Skeletal muscle tissue (tissue), 4 donors: ENCODE measurements around the gene TFB2M. TPM values are rescaled to one million over a fixed set of nuclear protein-coding genes. Genes with fewer than 3 reads are reported as not detected.

ENCODE experiments used
- H3K27ac ChIP-seq: one replicate; pipeline ENCODE4 v1.7.0; 2013; ENCODE audit warnings: mild to moderate bottlenecking, low read depth, low read length, inconsistent platforms
- H3K27me3 ChIP-seq, 3 donors: one replicate each; pipeline ENCODE4 v1.7.0; 2013; ENCODE audit warnings: low read length in 3 of 3; ENCODE audit not compliant: control insufficient read depth in 3 of 3, insufficient read depth in 3 of 3
- H3K36me3 ChIP-seq, 3 donors: one replicate each; pipeline ENCODE4 v1.7.0; 2013; ENCODE audit warnings: low read length in 3 of 3; ENCODE audit not compliant: control insufficient read depth in 3 of 3, insufficient read depth in 3 of 3
- H3K4me1 ChIP-seq, 3 donors: one replicate each; pipeline ENCODE4 v1.7.0; 2013; ENCODE audit warnings: low read length in 3 of 3, mild to moderate bottlenecking in 3 of 3; ENCODE audit not compliant: control insufficient read depth in 3 of 3, insufficient read depth in 3 of 3
- H3K4me3 ChIP-seq, 3 donors: one replicate each; pipeline ENCODE4 v1.7.0; 2013; ENCODE audit warnings: low read length in 3 of 3
- H3K9ac ChIP-seq, 3 donors: one replicate each; pipeline ENCODE4 v1.7.0; 2013; ENCODE audit warnings: low read length in 3 of 3, mild to moderate bottlenecking in 3 of 3, moderate library complexity in 2 of 3, low read depth in 1 of 3
- H3K9me3 ChIP-seq, 3 donors: one replicate each; pipeline ENCODE4 v1.7.0; 2013; ENCODE audit warnings: low read length in 3 of 3; ENCODE audit not compliant: control insufficient read depth in 3 of 3
- total RNA-seq: library from RNA; depleted of rRNA; stranded (reverse); fragments of >200 nt; gene quantifications from one replicate; pipeline ENCODE4 v1.2.3, GENCODE V29; 2014
- donor health status: Osteomylitis.

Gene TFB2M
- total RNA-seq, 1 donor from 2014 or later, result 21.4 TPM

- no peaks in the 10 kb centered on the region for H3K36me3 ChIP-seq
- no peak overlapping the region for H3K4me3 ChIP-seq
- no peak overlapping the region for H3K27ac ChIP-seq
Measured at GRCh38 chr1:246519514-246519913, 46.5 kb downstream of the TFB2M start.

GRCh38 chr1:246518456-246519205, 47.4 kb downstream of the TFB2M start:
- H3K36me3 ChIP-seq, result no peaks in the 10 kb centered on the region
- no peak overlapping the region for H3K9ac ChIP-seq
- no peak overlapping the region for H3K27ac ChIP-seq
- no peaks in the 10 kb centered on the region for H3K27me3 ChIP-seq
- H3K4me3 ChIP-seq, result no peak overlapping the region
- no peaks in the 10 kb centered on the region for H3K4me1 ChIP-seq
- H3K9me3 ChIP-seq, result peaks cover 0 to 12% (median 3%) of the 10 kb centered on the region in 3 donors

More at GRCh38 chr1:246519514-246519913, 46.5 kb downstream of the TFB2M start:
- Histone ChIP-seq H3K4me1 (no peaks in the 10 kb centered on the region), H3K9ac (no peak overlapping the region), H3K27me3 (no peaks in the 10 kb centered on the region), H3K9me3 (peaks cover 0 to 12% (median 3%) of the 10 kb centered on the region in 3 donors)

DNA sequence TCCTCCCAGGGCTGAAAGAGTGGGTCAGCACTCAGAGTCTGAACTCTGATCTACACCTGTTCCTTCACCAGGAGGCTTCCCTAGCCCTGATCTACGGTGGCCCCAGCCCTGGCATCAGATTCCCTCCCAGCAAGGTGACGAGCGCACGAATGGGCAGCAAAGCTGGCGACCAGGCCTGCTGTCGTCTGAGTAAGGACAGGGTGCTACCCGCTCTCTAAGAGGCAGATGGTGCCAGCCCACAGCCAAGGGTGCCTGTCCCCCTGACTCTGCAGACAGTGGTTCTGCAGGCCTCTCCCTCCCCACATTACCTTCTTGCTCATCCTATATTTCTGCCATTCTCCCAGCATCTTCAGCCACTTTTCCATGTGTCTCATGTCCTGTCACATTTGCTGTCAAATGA, 48.7 kb downstream of the TFB2M start:
- Histone ChIP-seq H3K4me1 (no peaks in the 10 kb centered on the region), H3K4me3 (no peak overlapping the region), H3K9me3 (peaks cover 0 to 12% (median 3%) of the 10 kb centered on the region in 3 donors), H3K27me3 (no peaks in the 10 kb centered on the region), H3K36me3 (no peaks in the 10 kb centered on the region), H3K27ac (no peak overlapping the region), H3K9ac (no peak overlapping the region)

DNA sequence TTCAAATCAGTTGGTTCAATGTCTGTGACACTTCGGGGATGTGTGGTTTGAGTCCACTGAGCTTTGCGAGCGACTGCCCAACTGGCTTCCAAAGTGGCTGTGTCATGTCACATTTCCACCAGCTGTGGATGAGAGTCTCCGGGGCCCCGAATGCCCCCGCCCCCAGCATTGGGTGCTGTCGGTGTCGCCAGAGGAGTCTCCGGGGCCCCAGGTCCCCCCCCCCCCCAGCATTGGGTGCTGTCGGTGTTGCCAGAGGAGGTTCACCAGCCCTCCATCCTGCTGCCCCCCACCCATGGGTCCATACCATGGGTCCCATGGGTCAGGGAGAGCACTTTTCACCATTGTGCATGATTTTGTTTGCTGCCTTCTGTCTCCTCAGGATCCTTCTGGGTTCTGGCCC, 49.9 kb downstream of the TFB2M start:
- no peak overlapping the region for H3K27ac ChIP-seq
- no peak overlapping the region for H3K9ac ChIP-seq
- no peaks in the 10 kb centered on the region for H3K36me3 ChIP-seq
- H3K9me3 ChIP-seq, result peaks cover 0 to 12% (median 3%) of the 10 kb centered on the region in 3 donors
- H3K4me3 ChIP-seq, result no peak overlapping the region
- no peaks in the 10 kb centered on the region for H3K4me1 ChIP-seq
- H3K27me3 ChIP-seq, result no peaks in the 10 kb centered on the region

DNA sequence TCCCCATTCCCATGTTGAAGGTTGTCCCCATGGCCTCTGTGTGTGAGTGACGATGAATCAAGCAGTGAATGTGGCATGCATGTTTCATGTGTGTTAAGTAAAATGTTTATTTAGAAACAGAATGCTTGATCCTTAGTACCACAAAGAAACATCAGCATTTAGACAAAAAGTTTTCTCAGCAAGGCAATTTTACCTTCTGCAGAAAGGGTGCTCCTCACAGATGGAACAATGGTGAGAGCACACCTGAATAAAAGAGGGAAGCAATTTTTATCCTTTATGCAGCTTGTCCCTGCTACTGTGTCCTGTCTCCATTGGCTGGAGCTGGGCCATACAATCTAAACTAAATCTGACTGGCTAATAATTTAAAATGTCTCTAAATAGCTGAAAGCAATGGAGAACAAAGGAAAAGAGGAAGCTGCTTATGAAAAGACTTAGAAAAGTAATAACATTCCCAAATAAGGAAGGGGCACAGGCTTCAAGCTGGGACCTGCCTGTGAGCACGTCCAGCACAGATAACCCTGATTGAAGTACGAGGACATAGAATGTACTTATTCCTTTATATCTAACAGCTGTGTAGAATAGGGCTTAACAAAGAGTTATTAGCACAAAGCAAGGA, 50.6 kb downstream of the TFB2M start:
- no peak overlapping the region for H3K27ac ChIP-seq
- no peaks in the 10 kb centered on the region for H3K4me1 ChIP-seq
- H3K4me3 ChIP-seq, result no peak overlapping the region
- no peak overlapping the region for H3K9ac ChIP-seq
- H3K27me3 ChIP-seq, result no peaks in the 10 kb centered on the region
- no peaks in the 10 kb centered on the region for H3K36me3 ChIP-seq
- H3K9me3 ChIP-seq, result peaks cover 0 to 12% (median 3%) of the 10 kb centered on the region in 3 donors

DNA sequence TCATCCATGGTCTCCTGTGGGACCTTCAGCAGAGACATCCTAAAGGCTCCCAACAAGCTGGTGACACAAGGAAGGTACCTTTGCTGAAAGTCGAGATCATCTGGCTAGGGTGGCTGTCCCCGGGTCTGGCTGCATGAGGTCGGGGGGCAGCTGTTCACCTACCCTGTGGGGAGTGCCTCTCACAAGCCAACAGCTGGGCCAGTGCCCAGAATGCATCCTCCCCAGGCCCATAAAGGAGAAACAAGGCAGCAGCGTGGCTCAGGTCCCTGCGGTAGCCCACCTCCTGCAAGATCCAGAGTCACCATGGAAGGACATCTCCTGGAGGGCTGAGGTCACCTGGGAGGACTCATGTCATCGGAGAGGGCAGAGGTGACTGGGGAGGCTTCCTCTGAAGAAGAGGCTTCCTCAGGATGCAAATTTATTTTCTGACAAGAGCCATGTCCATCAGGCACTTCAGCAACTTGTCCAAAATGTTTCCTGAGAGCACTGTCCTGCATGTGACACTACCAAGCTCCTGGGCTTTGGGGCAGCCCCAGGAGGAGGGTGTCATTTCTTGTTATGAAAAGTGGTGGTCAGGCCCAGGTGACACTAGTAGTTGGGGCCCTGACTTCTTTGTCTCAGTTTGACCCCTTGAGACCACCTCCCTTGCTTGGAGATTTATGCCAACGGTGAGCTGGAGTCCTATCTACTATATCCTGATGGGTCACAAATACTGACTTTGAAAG, 52.3 kb downstream of the TFB2M start:
- Histone ChIP-seq H3K27me3 (no peaks in the 10 kb centered on the region), H3K4me1 (no peaks in the 10 kb centered on the region), H3K27ac (no peak overlapping the region), H3K36me3 (no peaks in the 10 kb centered on the region), H3K4me3 (no peak overlapping the region), H3K9me3 (peaks cover 0 to 12% (median 3%) of the 10 kb centered on the region in 3 donors), H3K9ac (no peak overlapping the region)

DNA sequence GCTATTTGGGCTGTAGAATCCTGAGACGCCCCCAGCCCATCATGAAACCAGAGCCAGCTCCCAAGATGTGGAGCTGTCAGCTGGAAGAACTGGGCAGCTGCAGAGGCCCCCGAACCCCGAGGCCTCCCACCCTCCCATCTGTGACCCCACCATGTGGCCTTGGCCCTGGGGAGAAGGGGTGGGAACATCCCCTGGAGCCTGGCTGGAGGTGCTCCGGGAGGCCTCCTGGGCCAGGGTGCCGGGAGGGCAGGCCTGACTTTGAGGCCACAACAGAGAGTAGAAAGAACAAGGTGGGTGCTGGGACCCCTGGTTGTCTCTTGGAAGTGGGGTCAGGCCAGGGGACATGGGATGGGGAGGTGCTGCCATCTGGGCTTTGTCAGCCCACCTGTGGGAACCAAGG, 53.0 kb downstream of the TFB2M start:
- no peaks in the 10 kb centered on the region for H3K4me1 ChIP-seq
- H3K27ac ChIP-seq, result no peak overlapping the region
- H3K27me3 ChIP-seq, result no peaks in the 10 kb centered on the region
- no peak overlapping the region for H3K9ac ChIP-seq
- no peaks in the 10 kb centered on the region for H3K36me3 ChIP-seq
- H3K4me3 ChIP-seq, result no peak overlapping the region
- peaks cover 0 to 12% (median 3%) of the 10 kb centered on the region in 3 donors for H3K9me3 ChIP-seq

DNA sequence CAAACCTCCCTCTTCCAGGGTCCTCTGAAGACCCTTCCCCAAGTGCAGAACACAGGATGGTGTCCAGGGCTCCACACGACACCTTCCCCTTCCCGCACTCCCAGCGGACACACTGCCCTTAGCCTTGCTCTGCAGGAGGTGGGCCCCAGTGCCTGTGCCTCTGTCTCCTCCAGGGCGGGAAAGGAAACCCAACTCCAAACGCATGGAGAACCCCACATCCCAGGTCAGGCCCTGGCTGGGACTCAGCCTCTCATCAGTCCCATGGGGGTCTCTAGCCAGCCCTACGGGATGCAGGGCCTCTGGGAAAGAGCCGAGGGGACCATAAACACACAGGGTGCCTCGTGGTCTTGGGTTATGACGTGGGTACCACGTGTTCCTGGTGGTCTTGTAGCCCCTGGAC, 53.4 kb downstream of the TFB2M start:
- Histone ChIP-seq H3K9ac (no peak overlapping the region), H3K4me3 (no peak overlapping the region), H3K4me1 (peaks cover 0 to under 1% (median 0%) of the 10 kb centered on the region in 3 donors), H3K36me3 (no peaks in the 10 kb centered on the region), H3K27me3 (no peaks in the 10 kb centered on the region), H3K27ac (no peak overlapping the region), H3K9me3 (peaks cover 0 to 12% (median 3%) of the 10 kb centered on the region in 3 donors)

- Histone ChIP-seq H3K27ac (no peak overlapping the region), H3K9ac (no peak overlapping the region), H3K36me3 (no peaks in the 10 kb centered on the region), H3K9me3 (peaks cover 0 to 12% (median 3%) of the 10 kb centered on the region in 3 donors), H3K4me3 (no peak overlapping the region), H3K4me1 (peaks cover 0 to 4% (median 0%) of the 10 kb centered on the region in 3 donors), H3K27me3 (no peaks in the 10 kb centered on the region)
Measured at GRCh38 chr1:246512230-246512629, 53.8 kb downstream of the TFB2M start.

DNA sequence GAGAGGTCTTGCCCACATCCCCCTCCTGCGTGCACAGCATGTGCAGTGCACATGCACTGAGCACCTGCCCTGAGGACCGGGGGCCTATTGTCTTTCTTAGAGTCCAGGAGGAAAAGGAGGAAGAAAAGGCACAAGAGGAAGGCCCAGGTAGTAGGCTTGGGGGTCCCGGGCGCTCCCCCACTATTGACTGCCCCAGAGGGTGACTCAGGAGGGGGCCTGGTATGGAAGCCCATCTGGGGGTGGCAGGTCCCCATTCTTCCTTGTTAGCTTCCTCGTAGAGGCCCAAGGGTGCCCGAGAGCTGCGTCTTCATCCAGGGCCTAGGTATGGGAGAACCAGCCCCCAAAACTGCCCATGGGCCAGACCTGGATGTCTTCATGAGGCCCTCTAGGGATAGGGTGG, 54.9 kb downstream of the TFB2M start:
- Histone ChIP-seq H3K9ac (no peak overlapping the region), H3K27ac (no peak overlapping the region), H3K4me3 (no peak overlapping the region), H3K27me3 (no peaks in the 10 kb centered on the region), H3K9me3 (peaks cover 0 to 6% (median under 1%) of the 10 kb centered on the region in 3 donors), H3K36me3 (no peaks in the 10 kb centered on the region), H3K4me1 (peaks cover 3 to 9% (median 5%) of the 10 kb centered on the region in 3 donors)
